Neuron (in vitro differentiated cells): ENCODE data around the gene RPA3.
"Not testable (repeated sequence)": the region's sequence is repeated elsewhere in the genome, so short reads cannot be mapped to it uniquely, and the experiment has no call there.

ENCODE experiments used
- H2AFZ ChIP-seq: one replicate; pipeline ENCODE4 v1.6.1; 2013; ENCODE audit warnings: low read depth, mild to moderate bottlenecking, inconsistent platforms, low read length, moderate library complexity
- H3K27me3 ChIP-seq: one replicate; pipeline ENCODE4 v1.6.1; 2013; ENCODE audit warnings: low read length; ENCODE audit not compliant: insufficient read depth
- H3K36me3 ChIP-seq: one replicate; pipeline ENCODE4 v1.6.1; 2013; ENCODE audit warnings: low read length; ENCODE audit not compliant: insufficient read depth
- H3K4me1 ChIP-seq: one replicate; pipeline ENCODE4 v1.6.1; 2013; ENCODE audit warnings: low read length; ENCODE audit not compliant: insufficient read depth
- H3K4me3 ChIP-seq: 2 replicates; pipeline ENCODE4 v1.5.1; 2013; ENCODE audit warnings: mild to moderate bottlenecking, low read length, moderate library complexity
- H3K9me3 ChIP-seq: one replicate; pipeline ENCODE4 v1.6.1; 2013; ENCODE audit warnings: low read length

The RPA3 gene

GRCh38 chr7:7698930-7699329 is 19.5 kb downstream of the RPA3 start:
- Histone ChIP-seq H3K27me3 (no peaks in the 10 kb centered on the region), H3K9me3 (no peaks in the 10 kb centered on the region), H3K4me1 (no peaks in the 10 kb centered on the region), H2AFZ (no peak overlapping the region), H3K4me3 (no peak overlapping the region), H3K36me3 (no peaks in the 10 kb centered on the region)

- H3K27me3 ChIP-seq = no peaks in the 10 kb centered on the region
- no peak overlapping the region for H3K4me3 ChIP-seq
- no peaks in the 10 kb centered on the region for H3K4me1 ChIP-seq
- no peaks in the 10 kb centered on the region for H3K36me3 ChIP-seq
- no peak overlapping the region for H2AFZ ChIP-seq
- no peaks in the 10 kb centered on the region for H3K9me3 ChIP-seq
Observed at GRCh38 chr7:7696458-7697119, 21.8 kb downstream of the RPA3 start.

GRCh38 chr7:7695111-7695817 is 23.1 kb downstream of the RPA3 start:
- Histone ChIP-seq H3K27me3 (no peaks in the 10 kb centered on the region), H2AFZ (no peak overlapping the region), H3K4me1 (no peaks in the 10 kb centered on the region), H3K9me3 (no peaks in the 10 kb centered on the region), H3K4me3 (no peak overlapping the region), H3K36me3 (no peaks in the 10 kb centered on the region)

GRCh38 chr7:7694542-7694941 is 23.9 kb downstream of the RPA3 start:
- Histone ChIP-seq H2AFZ (no peak overlapping the region), H3K27me3 (no peaks in the 10 kb centered on the region), H3K9me3 (no peaks in the 10 kb centered on the region)

GRCh38 chr7:7693881-7694280 is 24.5 kb downstream of the RPA3 start:
- H2AFZ ChIP-seq = no peak overlapping the region
- no peaks in the 10 kb centered on the region for H3K4me1 ChIP-seq
- H3K36me3 ChIP-seq = no peaks in the 10 kb centered on the region

More at GRCh38 chr7:7694542-7694941, 23.9 kb downstream of the RPA3 start:
- Histone ChIP-seq H3K4me1 (no peaks in the 10 kb centered on the region), H3K4me3 (no peak overlapping the region), H3K36me3 (no peaks in the 10 kb centered on the region)

GRCh38 chr7:7688956-7689355 is 29.5 kb downstream of the RPA3 start:
- Histone ChIP-seq H3K27me3 (no peaks in the 10 kb centered on the region), H3K4me1 (peaks cover 13% of the 10 kb centered on the region), H3K9me3 (no peaks in the 10 kb centered on the region), H3K36me3 (no peaks in the 10 kb centered on the region), H2AFZ (no peak overlapping the region), H3K4me3 (no peak overlapping the region)

More at GRCh38 chr7:7693881-7694280, 24.5 kb downstream of the RPA3 start:
- no peaks in the 10 kb centered on the region for H3K27me3 ChIP-seq
- no peaks in the 10 kb centered on the region for H3K9me3 ChIP-seq
- no peak overlapping the region for H3K4me3 ChIP-seq

GRCh38 chr7:7688310-7688709 is 30.1 kb downstream of the RPA3 start:
- Histone ChIP-seq H3K36me3 (no peaks in the 10 kb centered on the region), H3K4me1 (peaks cover 13% of the 10 kb centered on the region), H3K9me3 (no peaks in the 10 kb centered on the region), H3K4me3 (no peak overlapping the region), H3K27me3 (no peaks in the 10 kb centered on the region), H2AFZ (no peak overlapping the region)

GRCh38 chr7:7687800-7688199 is 30.6 kb downstream of the RPA3 start:
- Histone ChIP-seq H3K36me3 (no peaks in the 10 kb centered on the region), H3K9me3 (no peaks in the 10 kb centered on the region)

GRCh38 chr7:7686811-7687508 is 31.4 kb downstream of the RPA3 start:
- Histone ChIP-seq H2AFZ (no peak overlapping the region), H3K4me1 (peaks cover 13% of the 10 kb centered on the region), H3K4me3 (no peak overlapping the region), H3K9me3 (no peaks in the 10 kb centered on the region), H3K27me3 (no peaks in the 10 kb centered on the region), H3K36me3 (no peaks in the 10 kb centered on the region)

More at GRCh38 chr7:7687800-7688199, 30.6 kb downstream of the RPA3 start:
- H3K27me3 ChIP-seq = no peaks in the 10 kb centered on the region
- peaks cover 13% of the 10 kb centered on the region for H3K4me1 ChIP-seq
- H3K4me3 ChIP-seq = no peak overlapping the region
- H2AFZ ChIP-seq = no peak overlapping the region

- Histone ChIP-seq H2AFZ (no peak overlapping the region), H3K4me1 (peaks cover 16% of the 10 kb centered on the region), H3K9me3 (peaks cover 1% of the 10 kb centered on the region), H3K36me3 (no peaks in the 10 kb centered on the region), H3K4me3 (no peak overlapping the region), H3K27me3 (no peaks in the 10 kb centered on the region)
Observed at GRCh38 chr7:7682861-7683260, 35.5 kb downstream of the RPA3 start.

GRCh38 chr7:7681936-7682329 is 36.5 kb downstream of the RPA3 start:
- no peaks in the 10 kb centered on the region for H3K27me3 ChIP-seq
- H3K4me1 ChIP-seq = peaks cover 10% of the 10 kb centered on the region
- peak overlapping the region; percentile 38 for H2AFZ ChIP-seq
- peaks cover 2% of the 10 kb centered on the region for H3K9me3 ChIP-seq
- peaks cover 2% of the 10 kb centered on the region for H3K36me3 ChIP-seq
- no peak overlapping the region for H3K4me3 ChIP-seq

GRCh38 chr7:7681191-7681935 is 37.0 kb downstream of the RPA3 start:
- H3K27me3 ChIP-seq = no peaks in the 10 kb centered on the region
- peaks cover 4% of the 10 kb centered on the region for H3K4me1 ChIP-seq
- peaks cover 2% of the 10 kb centered on the region for H3K36me3 ChIP-seq
- H3K9me3 ChIP-seq = peaks cover 2% of the 10 kb centered on the region
- peak overlapping the region; percentile 38 for H2AFZ ChIP-seq
- H3K4me3 ChIP-seq = no peak overlapping the region

- H3K36me3 ChIP-seq, H3K27me3 ChIP-seq, H2AFZ ChIP-seq, H3K4me3 ChIP-seq, H3K4me1 ChIP-seq, H3K9me3 ChIP-seq: not testable (repeated sequence)
Observed at GRCh38 chr7:7679640-7680039, 38.8 kb downstream of the RPA3 start.
